HepG2 (cell line): ENCODE data around the gene FAM222A. TPM values are rescaled to one million over a fixed set of nuclear protein-coding genes. Genes with fewer than 3 reads are reported as not detected.

Experiments used
- ATAC-seq: fragments of 200-7000 bp; cut with Tn5 transposase; 3 replicates; pipeline ENCODE4 v1.9.1; 2020; ENCODE audit warnings: mild to moderate bottlenecking, moderate library complexity
- BruUV-seq: library from RNA; stranded (reverse); fragments of 400-500 nt; replicated peaks from 2 replicates; lab custom pipeline; 2021; lab: Mats Ljungman, UMichigan
- CTCF ChIA-PET: fragments of 300-600 bp; formaldehyde crosslinking; extraction: SDS; loops from one replicate; lab custom pipeline; 2021; ENCODE audit warnings: low total read pairs, inconsistent platforms, low intra/inter-chr PET ratio; lab: Yijun Ruan, JAX
- POLR2A ChIA-PET: fragments of 350-600 bp; sonication (Branson Sonifier 250); formaldehyde crosslinking; loops from one replicate; lab custom pipeline; 2020; ENCODE audit warnings: antibody characterized with exemption, inconsistent platforms; lab: Yijun Ruan, JAX
- DNase-seq: peaks from one replicate; pipeline ENCODE4 v3.0.0-alpha.2; 2015; ENCODE audit warnings: low spot score
- FAIRE-seq: peaks from 3 replicates; lab custom pipeline; 2011; peaks lifted over from hg19 to GRCh38; lab: Jason Lieb, UNC
- H2AFZ ChIP-seq: one replicate; pipeline ENCODE4 v1.6.1; 2011; ENCODE audit warnings: low read length, inconsistent platforms
- H3K27ac ChIP-seq: fragments of 300-600 bp; 3 replicates; pipeline ENCODE4 v1.8.0; 2011; ENCODE audit warnings: mixed run types, mild to moderate bottlenecking, mixed read lengths, low read length, inconsistent platforms; ENCODE audit not compliant: insufficient read depth; ENCODE audit errors: extremely low read length
- H3K27me3 ChIP-seq, 2 experiments: fragments of 200-600 bp in 1 of 2; 2 replicates in 1 of 2; 3 replicates in 1 of 2; pipeline versions ENCODE4 v1.6.0 to v1.8.0; 2011; ENCODE audit warnings: low read length in 2 of 2, mild to moderate bottlenecking in 2 of 2, moderate library complexity in 2 of 2, inconsistent platforms in 1 of 2; ENCODE audit not compliant: insufficient read depth in 2 of 2, control insufficient read depth in 1 of 2
- H3K36me3 ChIP-seq, 2 experiments: fragments of 200-600 bp in 1 of 2; replicated peaks in 1 of 2; 2 replicates in 1 of 2; 3 replicates in 1 of 2; pipeline versions ENCODE4 v1.5.1 to v1.8.0; 2011; ENCODE audit warnings: low read length in 2 of 2, inconsistent platforms in 1 of 2; ENCODE audit not compliant: insufficient read depth in 2 of 2, control insufficient read depth in 1 of 2
- H3K4me1 ChIP-seq: 2 replicates; pipeline ENCODE4 v1.5.1; 2012; ENCODE audit warnings: low read length, inconsistent platforms; ENCODE audit not compliant: insufficient read depth
- H3K4me2 ChIP-seq: 2 replicates; pipeline ENCODE4 v1.6.0; 2011; ENCODE audit warnings: low read depth, low read length, inconsistent platforms
- H3K4me3 ChIP-seq, 3 experiments: fragments of 200-600 bp in 1 of 3; sonication (generic), shearing (Covaris generic) in 1 of 3; replicated peaks in 1 of 3; 2 replicates each; pipeline ENCODE4 v1.5.1; 2011 to 2016; ENCODE audit warnings: low read length in 3 of 3, inconsistent platforms in 2 of 3, low read depth in 2 of 3, mild to moderate bottlenecking in 2 of 3, control low read depth in 1 of 3, mixed read lengths in 1 of 3; ENCODE audit not compliant: insufficient read depth in 1 of 3
- H3K79me2 ChIP-seq: one replicate; pipeline ENCODE4 v1.6.1; 2011; ENCODE audit warnings: low read length, inconsistent platforms; ENCODE audit not compliant: insufficient read depth
- H3K9ac ChIP-seq: 2 replicates; pipeline ENCODE4 v1.6.0; 2011; ENCODE audit warnings: mild to moderate bottlenecking, low read depth, low read length, inconsistent platforms; ENCODE audit not compliant: insufficient read depth
- H3K9me3 ChIP-seq: 2 replicates; pipeline ENCODE4 v1.5.1; 2012; ENCODE audit warnings: mild to moderate bottlenecking, low read length
- H4K20me1 ChIP-seq: 2 replicates; pipeline ENCODE4 v1.6.0; 2011; ENCODE audit warnings: inconsistent platforms, mild to moderate bottlenecking, low read length, moderate library complexity; ENCODE audit not compliant: insufficient read depth
- FOXO4 ChIP-seq: sonication (generic); formaldehyde crosslinking; conservative IDR thresholded peaks from 2 replicates; pipeline ENCODE4 v1.8.1; 2023; ENCODE audit warnings: missing genetic modification reagents
- HNF4A ChIP-seq: sonication (generic); formaldehyde crosslinking; IDR thresholded peaks from 2 replicates; pipeline ENCODE4 v1.4.0; 2020; ENCODE audit warnings: missing genetic modification reagents
- NKX3-1 ChIP-seq: sonication (generic); formaldehyde crosslinking; IDR thresholded peaks from 2 replicates; pipeline ENCODE4 v1.5.0; 2020; ENCODE audit warnings: missing genetic modification reagents
- REL ChIP-seq: sonication (generic); formaldehyde crosslinking; conservative IDR thresholded peaks from 2 replicates; pipeline ENCODE4 v1.8.0; 2022; ENCODE audit warnings: mild to moderate bottlenecking, missing genetic modification reagents, moderate library complexity
- SP2 ChIP-seq: sonication (generic); formaldehyde crosslinking; IDR thresholded peaks from 2 replicates; pipeline ENCODE4 v1.5.1; 2020; ENCODE audit warnings: mild to moderate bottlenecking, missing genetic modification reagents
- TAF1 ChIP-seq: sonication (generic); formaldehyde crosslinking; IDR thresholded peaks from 2 replicates; pipeline ENCODE4 v1.4.0; 2020; ENCODE audit warnings: missing genetic modification reagents
- ZBTB42 ChIP-seq: sonication (generic); formaldehyde crosslinking; IDR thresholded peaks from 2 replicates; pipeline ENCODE4 v1.5.0; 2020; ENCODE audit warnings: mild to moderate bottlenecking, missing genetic modification reagents
- ZNF124 ChIP-seq: sonication (generic); formaldehyde crosslinking; IDR thresholded peaks from 2 replicates; pipeline ENCODE4 v1.4.0; 2020; ENCODE audit warnings: missing genetic modification reagents
- ZNF225 ChIP-seq: sonication (generic); formaldehyde crosslinking; IDR thresholded peaks from 2 replicates; pipeline ENCODE4 v1.4.0; 2020; ENCODE audit warnings: mild to moderate bottlenecking, missing genetic modification reagents
- ZNF362 ChIP-seq: sonication (generic); formaldehyde crosslinking; IDR thresholded peaks from 2 replicates; pipeline ENCODE4 v1.4.0; 2020; ENCODE audit warnings: missing genetic modification reagents, mild to moderate bottlenecking, borderline replicate concordance
- WGBS: methylation state at CpG from one replicate; pipeline ENCODE4 v1.1.6; 2017; ENCODE audit warnings: low lambda C conversion rate; 5-methylcytosine and 5-hydroxymethylcytosine counted together
- in situ Hi-C: cut with HindIII; loops from 2 replicates; pipeline ENCODE4 v1.10.0; 2017; ENCODE audit warnings: low pct_unique_long_range_greater_than_20kb; ENCODE audit not compliant: extremely low pct_ligation_motif_present
- intact Hi-C: fragments of 100-400 bp; cut with micrococcal nuclease; formaldehyde crosslinking; loops from one replicate; pipeline ENCODE4 v1.10.0; 2022; ENCODE audit not compliant: unreplicated experiment
- polyA plus RNA-seq, 8 experiments: library from polyadenylated mRNA; depleted of rRNA in 3 of 8; stranded (reverse) in 7 of 8; unstranded in 1 of 8; fragments of >200 nt; fragmentation: Illumina TruSeq in 4 of 8; extraction: Trizol in 4 of 8; gene quantifications; 2 replicates each; pipeline versions ENCODE4 v1.2.1 to v1.2.3, GENCODE V29; 2011 to 2016; ENCODE audit warnings: low read depth in 4 of 8, missing spikeins in 1 of 8, mixed read lengths in 1 of 8; ENCODE audit not compliant: insufficient read depth in 1 of 8
- total RNA-seq, 5 experiments: library from RNA; depleted of rRNA; stranded (reverse); fragments of >200 nt; fragmentation: Illumina TruSeq; extraction: Trizol; gene quantifications; 2 replicates each; pipeline ENCODE4 v1.2.3, GENCODE V29; 2016; ENCODE audit warnings: low read depth in 1 of 5
- TF ChIP-seq, protein P1 (sequence below): sonication (generic); formaldehyde crosslinking; IDR thresholded peaks from 2 replicates; pipeline ENCODE4 v1.4.0; 2020; ENCODE audit warnings: mild to moderate bottlenecking, missing genetic modification reagents
- TF ChIP-seq, protein P2 (sequence below): sonication (generic); formaldehyde crosslinking; conservative IDR thresholded peaks from 2 replicates; pipeline ENCODE4 v1.4.0; 2020; ENCODE audit warnings: missing genetic modification reagents
- TF ChIP-seq, protein P3 (sequence below): IDR thresholded peaks from 2 replicates; pipeline ENCODE4 v1.4.0; 2020; ENCODE audit warnings: mild to moderate bottlenecking, missing genetic modification reagents

The FAM222A gene
- total and polyA plus RNA-seq, 2 of the 13 experiments (the other 11 are each of a cell fraction or from before 2014, with no cell fraction given), result 2.7 to 9.6 TPM

GRCh38 chr12:109695416-109695815 lies 18.2 kb upstream of the FAM222A start (continued):
- TF ChIP-seq ZNF362 (CRISPR knock-in tag), result peak; percentile 72; the same call in 1 of the 2 replicates
- TF ChIP-seq, protein P1, sequence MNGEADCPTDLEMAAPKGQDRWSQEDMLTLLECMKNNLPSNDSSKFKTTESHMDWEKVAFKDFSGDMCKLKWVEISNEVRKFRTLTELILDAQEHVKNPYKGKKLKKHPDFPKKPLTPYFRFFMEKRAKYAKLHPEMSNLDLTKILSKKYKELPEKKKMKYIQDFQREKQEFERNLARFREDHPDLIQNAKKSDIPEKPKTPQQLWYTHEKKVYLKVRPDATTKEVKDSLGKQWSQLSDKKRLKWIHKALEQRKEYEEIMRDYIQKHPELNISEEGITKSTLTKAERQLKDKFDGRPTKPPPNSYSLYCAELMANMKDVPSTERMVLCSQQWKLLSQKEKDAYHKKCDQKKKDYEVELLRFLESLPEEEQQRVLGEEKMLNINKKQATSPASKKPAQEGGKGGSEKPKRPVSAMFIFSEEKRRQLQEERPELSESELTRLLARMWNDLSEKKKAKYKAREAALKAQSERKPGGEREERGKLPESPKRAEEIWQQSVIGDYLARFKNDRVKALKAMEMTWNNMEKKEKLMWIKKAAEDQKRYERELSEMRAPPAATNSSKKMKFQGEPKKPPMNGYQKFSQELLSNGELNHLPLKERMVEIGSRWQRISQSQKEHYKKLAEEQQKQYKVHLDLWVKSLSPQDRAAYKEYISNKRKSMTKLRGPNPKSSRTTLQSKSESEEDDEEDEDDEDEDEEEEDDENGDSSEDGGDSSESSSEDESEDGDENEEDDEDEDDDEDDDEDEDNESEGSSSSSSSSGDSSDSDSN (CRISPR knock-in tag), result 0 out of 2 replicates have a peak, but pooled peaks have one; percentile 15
- TF ChIP-seq ZNF225 (CRISPR knock-in tag), result 0 out of 2 replicates have a peak, but pooled peaks have one; percentile 18
- no peak for TF ChIP-seq TAF1

- no TSS peak for BruUV-seq
- WGBS, result 2% methylated on average over 6 of the region's 6 CpGs
- peak; percentile 85 for DNase-seq
- Histone ChIP-seq H3K79me2 (no peaks in the 10 kb centered on the region), H2AFZ (no peak overlapping the region), H3K9ac (peak overlapping the region; percentile 43; the same call in 1 of the 2 replicates), H3K4me3 (peak overlapping the region in 2 of 3 experiments; percentile 41 to 55; a peak in 3 of 6 replicates), H3K4me1 (peaks cover 25% of the 10 kb centered on the region), H3K27ac (peak overlapping the region; percentile 42), H3K4me2 (peak overlapping the region; percentile 82), H3K27me3 (peaks cover 1 to 8% of the 10 kb centered on the region in 2 experiments; a peak in 2 of 5 replicates), H3K36me3 (no peaks in the 10 kb centered on the region), H4K20me1 (no peaks in the 10 kb centered on the region), H3K9me3 (no peaks in the 10 kb centered on the region)
- ChIA-PET POLR2A (interaction anchor here (0.9 to 1.1 kb wide), 2 partner anchors 11 to 23 kb away, joined by 3 to 6 read pairs; no protein-coding TSS in a partner anchor), CTCF (no interaction called here)
- ATAC-seq, result peak; percentile 78
- intact Hi-C loops, result no loop called here
- in situ Hi-C loops, result no loop called here
- peak; percentile 47 for FAIRE-seq
- TF ChIP-seq HNF4A (CRISPR knock-in tag), result peak; percentile 36; the same call in 1 of the 2 replicates
- no peak for TF ChIP-seq ZNF124 (CRISPR knock-in tag)
- TF ChIP-seq NKX3-1, result no peak
- TF ChIP-seq FOXO4 (CRISPR knock-in tag), result no peak
- peak; percentile 96 for TF ChIP-seq ZBTB42
- no peak for TF ChIP-seq SP2 (CRISPR knock-in tag)
- no peak for TF ChIP-seq REL (CRISPR knock-in tag)
- TF ChIP-seq, protein P2, sequence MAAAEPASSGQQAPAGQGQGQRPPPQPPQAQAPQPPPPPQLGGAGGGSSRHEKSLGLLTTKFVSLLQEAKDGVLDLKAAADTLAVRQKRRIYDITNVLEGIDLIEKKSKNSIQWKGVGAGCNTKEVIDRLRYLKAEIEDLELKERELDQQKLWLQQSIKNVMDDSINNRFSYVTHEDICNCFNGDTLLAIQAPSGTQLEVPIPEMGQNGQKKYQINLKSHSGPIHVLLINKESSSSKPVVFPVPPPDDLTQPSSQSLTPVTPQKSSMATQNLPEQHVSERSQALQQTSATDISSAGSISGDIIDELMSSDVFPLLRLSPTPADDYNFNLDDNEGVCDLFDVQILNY, result no peak
- TF ChIP-seq, protein P3, sequence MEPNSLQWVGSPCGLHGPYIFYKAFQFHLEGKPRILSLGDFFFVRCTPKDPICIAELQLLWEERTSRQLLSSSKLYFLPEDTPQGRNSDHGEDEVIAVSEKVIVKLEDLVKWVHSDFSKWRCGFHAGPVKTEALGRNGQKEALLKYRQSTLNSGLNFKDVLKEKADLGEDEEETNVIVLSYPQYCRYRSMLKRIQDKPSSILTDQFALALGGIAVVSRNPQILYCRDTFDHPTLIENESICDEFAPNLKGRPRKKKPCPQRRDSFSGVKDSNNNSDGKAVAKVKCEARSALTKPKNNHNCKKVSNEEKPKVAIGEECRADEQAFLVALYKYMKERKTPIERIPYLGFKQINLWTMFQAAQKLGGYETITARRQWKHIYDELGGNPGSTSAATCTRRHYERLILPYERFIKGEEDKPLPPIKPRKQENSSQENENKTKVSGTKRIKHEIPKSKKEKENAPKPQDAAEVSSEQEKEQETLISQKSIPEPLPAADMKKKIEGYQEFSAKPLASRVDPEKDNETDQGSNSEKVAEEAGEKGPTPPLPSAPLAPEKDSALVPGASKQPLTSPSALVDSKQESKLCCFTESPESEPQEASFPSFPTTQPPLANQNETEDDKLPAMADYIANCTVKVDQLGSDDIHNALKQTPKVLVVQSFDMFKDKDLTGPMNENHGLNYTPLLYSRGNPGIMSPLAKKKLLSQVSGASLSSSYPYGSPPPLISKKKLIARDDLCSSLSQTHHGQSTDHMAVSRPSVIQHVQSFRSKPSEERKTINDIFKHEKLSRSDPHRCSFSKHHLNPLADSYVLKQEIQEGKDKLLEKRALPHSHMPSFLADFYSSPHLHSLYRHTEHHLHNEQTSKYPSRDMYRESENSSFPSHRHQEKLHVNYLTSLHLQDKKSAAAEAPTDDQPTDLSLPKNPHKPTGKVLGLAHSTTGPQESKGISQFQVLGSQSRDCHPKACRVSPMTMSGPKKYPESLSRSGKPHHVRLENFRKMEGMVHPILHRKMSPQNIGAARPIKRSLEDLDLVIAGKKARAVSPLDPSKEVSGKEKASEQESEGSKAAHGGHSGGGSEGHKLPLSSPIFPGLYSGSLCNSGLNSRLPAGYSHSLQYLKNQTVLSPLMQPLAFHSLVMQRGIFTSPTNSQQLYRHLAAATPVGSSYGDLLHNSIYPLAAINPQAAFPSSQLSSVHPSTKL, result peak; percentile 28; the same call in 1 of the 2 replicates
Measured at GRCh38 chr12:109695961-109696461, 17.6 kb upstream of the FAM222A start.
